ENCODE data around the gene VWA5B1.

GRCh38 chr1:20311289-20311688 lies 20.6 kb downstream of the VWA5B1 start:
- TF ChIP-seq, protein P1, sequence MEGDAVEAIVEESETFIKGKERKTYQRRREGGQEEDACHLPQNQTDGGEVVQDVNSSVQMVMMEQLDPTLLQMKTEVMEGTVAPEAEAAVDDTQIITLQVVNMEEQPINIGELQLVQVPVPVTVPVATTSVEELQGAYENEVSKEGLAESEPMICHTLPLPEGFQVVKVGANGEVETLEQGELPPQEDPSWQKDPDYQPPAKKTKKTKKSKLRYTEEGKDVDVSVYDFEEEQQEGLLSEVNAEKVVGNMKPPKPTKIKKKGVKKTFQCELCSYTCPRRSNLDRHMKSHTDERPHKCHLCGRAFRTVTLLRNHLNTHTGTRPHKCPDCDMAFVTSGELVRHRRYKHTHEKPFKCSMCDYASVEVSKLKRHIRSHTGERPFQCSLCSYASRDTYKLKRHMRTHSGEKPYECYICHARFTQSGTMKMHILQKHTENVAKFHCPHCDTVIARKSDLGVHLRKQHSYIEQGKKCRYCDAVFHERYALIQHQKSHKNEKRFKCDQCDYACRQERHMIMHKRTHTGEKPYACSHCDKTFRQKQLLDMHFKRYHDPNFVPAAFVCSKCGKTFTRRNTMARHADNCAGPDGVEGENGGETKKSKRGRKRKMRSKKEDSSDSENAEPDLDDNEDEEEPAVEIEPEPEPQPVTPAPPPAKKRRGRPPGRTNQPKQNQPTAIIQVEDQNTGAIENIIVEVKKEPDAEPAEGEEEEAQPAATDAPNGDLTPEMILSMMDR (IDR thresholded peaks at IDR 0.05), result no peak
- no peak for TF ChIP-seq POLR2A (IDR thresholded peaks at IDR 0.05)
- TF ChIP-seq EP300 (IDR thresholded peaks at IDR 0.05), result no peak
- TF ChIP-seq POLR2AphosphoS5 (IDR thresholded peaks at IDR 0.05), result no peak

Measured in gastroesophageal sphincter (tissue), 3 donors.